Measurements from ENCODE around the gene FFAR1.
A peak's percentile ranks its signal among the peaks of the same experiment; 100 is the strongest.
"Not testable (repeated sequence)": the region's sequence is repeated elsewhere in the genome, so short reads cannot be mapped to it uniquely, and the experiment has no call there.

Gene FFAR1

DNA sequence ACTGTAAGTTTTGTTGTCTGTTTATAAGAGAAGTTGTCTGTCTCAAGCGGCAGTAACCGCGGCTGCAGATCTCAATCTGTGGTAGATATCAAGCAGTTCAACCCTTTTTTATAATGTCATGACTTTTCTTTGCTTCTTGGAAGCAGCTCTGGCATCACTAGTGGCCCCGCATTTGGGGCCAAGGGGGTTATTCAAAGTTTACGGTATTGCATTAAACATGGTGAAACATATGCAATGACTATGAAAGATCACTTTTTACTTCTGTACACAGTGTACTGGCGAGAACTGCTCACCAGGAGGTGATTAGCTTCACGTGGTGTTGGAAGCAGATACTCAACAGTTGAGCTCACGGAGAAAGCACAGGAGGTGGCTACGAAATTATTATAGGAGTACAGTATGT lies 5.9 kb downstream of the FFAR1 start:
- H3K9ac ChIP-seq (ENCODE audit: low read length) = peak overlapping the region; percentile 50
- H3K4me3 ChIP-seq (ENCODE audit: low read length) = no peak overlapping the region
- H3K27me3 ChIP-seq (replicated peaks; ENCODE audit: control insufficient read depth, insufficient read depth, low read length) = peaks cover 15% of the 10 kb centered on the region
- H3K4me1 ChIP-seq (ENCODE audit: control insufficient read depth, insufficient read depth, low read length) = peaks cover 42% of the 10 kb centered on the region
- no peaks in the 10 kb centered on the region for H3K9me3 ChIP-seq (ENCODE audit: control insufficient read depth, low read length)
- H3K36me3 ChIP-seq (ENCODE audit: control insufficient read depth, insufficient read depth, low read length, severe bottlenecking) = no peaks in the 10 kb centered on the region
- DNase-seq (ENCODE audit: low read depth) = no peak

DNA sequence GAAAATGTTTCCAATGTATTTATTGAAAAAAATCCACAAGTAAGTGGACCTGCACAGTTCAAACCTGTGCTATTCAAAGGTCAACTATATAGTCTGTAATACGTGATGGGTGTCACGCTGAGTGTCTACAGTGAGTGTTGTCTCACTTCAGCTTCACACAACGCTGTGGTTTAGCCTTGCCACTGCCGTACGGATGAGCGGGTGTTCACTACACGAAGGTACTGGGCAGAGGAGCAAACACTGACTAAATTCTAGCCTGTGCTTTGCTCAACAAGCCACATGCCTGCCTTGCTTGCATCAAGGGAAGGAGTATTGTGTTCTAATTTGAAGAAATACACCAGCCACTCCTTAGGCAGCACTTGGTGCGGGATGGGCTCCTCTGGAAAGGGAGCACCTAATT lies 7.2 kb downstream of the FFAR1 start:
- no peak for DNase-seq (ENCODE audit: low read depth)
- no peak overlapping the region for H3K4me3 ChIP-seq (ENCODE audit: low read length)

DNA sequence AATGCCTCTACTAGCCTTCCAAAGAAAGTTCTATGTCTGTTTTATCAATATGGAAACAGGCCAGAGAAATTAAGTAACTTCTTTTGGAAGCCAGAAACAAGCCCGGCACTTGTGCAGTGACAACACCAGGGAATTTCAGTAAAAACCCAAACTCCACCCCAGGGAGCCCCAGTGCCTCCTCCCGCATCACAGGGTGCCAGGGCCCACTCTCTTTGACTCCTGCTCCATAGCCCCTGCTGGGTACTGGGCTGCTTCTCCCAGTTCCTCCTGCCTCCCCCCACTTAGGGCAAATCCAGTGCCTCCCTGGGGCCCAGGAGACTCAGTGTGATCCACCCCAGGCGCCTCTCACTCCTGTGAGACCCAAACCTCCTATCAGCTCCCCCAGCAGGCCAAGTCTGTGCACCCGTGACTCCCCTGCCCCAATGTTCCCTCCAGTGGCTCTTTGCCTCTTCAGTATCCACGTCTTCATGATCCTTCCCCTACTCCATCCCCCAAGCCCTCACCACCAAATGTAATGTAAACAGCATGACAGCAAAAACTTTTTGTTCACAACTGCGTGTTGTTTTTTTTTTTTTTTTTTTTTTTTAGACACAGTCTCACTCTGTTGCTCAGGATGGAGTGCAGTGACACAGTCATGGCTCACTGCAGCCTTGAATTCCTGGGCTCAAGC lies 8.2 kb downstream of the FFAR1 start:
- Histone ChIP-seq H3K4me1 (ENCODE audit: control insufficient read depth, insufficient read depth, low read length) (peaks cover 42% of the 10 kb centered on the region), H3K9me3 (ENCODE audit: control insufficient read depth, low read length) (no peaks in the 10 kb centered on the region), H3K36me3 (ENCODE audit: control insufficient read depth, insufficient read depth, low read length, severe bottlenecking) (no peaks in the 10 kb centered on the region), H3K9ac (ENCODE audit: low read length) (peak overlapping the region; percentile 44), H3K4me3 (ENCODE audit: low read length) (no peak overlapping the region), H3K27me3 (replicated peaks; ENCODE audit: control insufficient read depth, insufficient read depth, low read length) (peaks cover 3% of the 10 kb centered on the region)
- DNase-seq (ENCODE audit: low read depth) = no peak

More for the DNA sequence above, 7.2 kb downstream of the FFAR1 start:
- Histone ChIP-seq H3K9ac (ENCODE audit: low read length) (no peak overlapping the region), H3K27me3 (replicated peaks; ENCODE audit: control insufficient read depth, insufficient read depth, low read length) (peaks cover 2% of the 10 kb centered on the region), H3K36me3 (ENCODE audit: control insufficient read depth, insufficient read depth, low read length, severe bottlenecking) (no peaks in the 10 kb centered on the region), H3K9me3 (ENCODE audit: control insufficient read depth, low read length) (no peaks in the 10 kb centered on the region), H3K4me1 (ENCODE audit: control insufficient read depth, insufficient read depth, low read length) (peaks cover 42% of the 10 kb centered on the region)

DNA sequence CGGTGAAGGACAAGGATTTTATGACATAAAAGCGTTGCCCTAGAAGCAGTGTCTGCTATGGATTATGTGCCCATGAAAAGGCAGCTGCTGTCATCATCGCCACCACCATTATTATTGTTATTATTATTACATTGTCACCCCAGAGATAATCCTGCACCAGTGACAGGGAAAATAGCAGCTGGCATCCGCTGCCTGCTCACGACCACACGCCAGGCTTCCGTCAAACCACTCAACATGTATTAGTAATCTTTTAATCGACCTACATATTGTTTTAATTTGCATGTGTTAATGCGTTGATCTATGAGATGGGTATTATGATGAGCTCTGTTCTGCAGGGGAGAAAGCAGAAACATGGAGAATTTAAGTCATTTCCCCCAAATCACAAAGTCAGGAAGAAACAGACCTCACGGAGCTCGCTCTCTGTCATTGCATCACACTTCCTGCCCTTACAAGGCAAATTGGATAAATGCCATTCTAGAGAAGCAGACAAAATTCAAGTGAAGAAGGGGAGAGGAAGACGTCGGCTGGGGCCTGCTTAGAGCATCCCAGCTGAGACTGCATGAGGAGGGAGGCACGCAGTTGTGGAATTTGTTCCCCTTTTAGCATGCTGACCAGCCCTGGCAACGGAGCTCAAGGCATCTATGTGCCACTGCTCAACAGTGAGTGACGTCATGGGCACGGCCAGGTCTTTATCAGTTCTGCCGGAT lies 10.3 kb downstream of the FFAR1 start, which contains the start of gene FFAR3:
Gene FFAR3, plus strand, starts transcription at position 594 of the 707 bp plus-strand sequence. CDS start 431 bp downstream, outside the sequence.
- Histone ChIP-seq H3K4me3 (ENCODE audit: low read length) (no peak within 1 kb of the TSS), H3K36me3 (ENCODE audit: control insufficient read depth, insufficient read depth, low read length, severe bottlenecking) (no peaks in the 10 kb centered on the region), H3K9ac (ENCODE audit: low read length) (no peak within 1 kb of the TSS), H3K9me3 (ENCODE audit: control insufficient read depth, low read length) (no peaks in the 10 kb centered on the region), H3K4me1 (ENCODE audit: control insufficient read depth, insufficient read depth, low read length) (peaks cover 41% of the 10 kb centered on the region), H3K27me3 (replicated peaks; ENCODE audit: control insufficient read depth, insufficient read depth, low read length) (peaks cover 21% of the 10 kb centered on the region)
- DNase-seq (ENCODE audit: low read depth) = peak; percentile 12

DNA sequence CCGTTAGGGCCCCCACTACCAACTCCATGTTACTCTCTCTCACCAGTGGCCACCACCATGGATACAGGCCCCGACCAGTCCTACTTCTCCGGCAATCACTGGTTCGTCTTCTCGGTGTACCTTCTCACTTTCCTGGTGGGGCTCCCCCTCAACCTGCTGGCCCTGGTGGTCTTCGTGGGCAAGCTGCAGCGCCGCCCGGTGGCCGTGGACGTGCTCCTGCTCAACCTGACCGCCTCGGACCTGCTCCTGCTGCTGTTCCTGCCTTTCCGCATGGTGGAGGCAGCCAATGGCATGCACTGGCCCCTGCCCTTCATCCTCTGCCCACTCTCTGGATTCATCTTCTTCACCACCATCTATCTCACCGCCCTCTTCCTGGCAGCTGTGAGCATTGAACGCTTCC lies 11.1 kb downstream of the FFAR1 start:
- peaks cover 29% of the 10 kb centered on the region for H3K27me3 ChIP-seq (replicated peaks; ENCODE audit: control insufficient read depth, insufficient read depth, low read length)
- peaks cover 35% of the 10 kb centered on the region for H3K4me1 ChIP-seq (ENCODE audit: control insufficient read depth, insufficient read depth, low read length)
- DNase-seq (ENCODE audit: low read depth); H3K9me3 ChIP-seq (ENCODE audit: control insufficient read depth, low read length); H3K9ac ChIP-seq (ENCODE audit: low read length); H3K4me3 ChIP-seq (ENCODE audit: low read length); H3K36me3 ChIP-seq (ENCODE audit: control insufficient read depth, insufficient read depth, low read length, severe bottlenecking): not testable (repeated sequence)

DNA sequence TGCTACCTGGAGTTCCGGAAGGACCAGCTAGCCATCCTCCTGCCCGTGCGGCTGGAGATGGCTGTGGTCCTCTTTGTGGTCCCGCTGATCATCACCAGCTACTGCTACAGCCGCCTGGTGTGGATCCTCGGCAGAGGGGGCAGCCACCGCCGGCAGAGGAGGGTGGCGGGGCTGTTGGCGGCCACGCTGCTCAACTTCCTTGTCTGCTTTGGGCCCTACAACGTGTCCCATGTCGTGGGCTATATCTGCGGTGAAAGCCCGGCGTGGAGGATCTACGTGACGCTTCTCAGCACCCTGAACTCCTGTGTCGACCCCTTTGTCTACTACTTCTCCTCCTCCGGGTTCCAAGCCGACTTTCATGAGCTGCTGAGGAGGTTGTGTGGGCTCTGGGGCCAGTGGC lies 11.7 kb downstream of the FFAR1 start:
- H3K27me3 ChIP-seq (replicated peaks; ENCODE audit: control insufficient read depth, insufficient read depth, low read length) = peaks cover 34% of the 10 kb centered on the region
- H3K9ac ChIP-seq (ENCODE audit: low read length); H3K36me3 ChIP-seq (ENCODE audit: control insufficient read depth, insufficient read depth, low read length, severe bottlenecking); H3K9me3 ChIP-seq (ENCODE audit: control insufficient read depth, low read length); H3K4me3 ChIP-seq (ENCODE audit: low read length); DNase-seq (ENCODE audit: low read depth): not testable (repeated sequence)
- peaks cover 29% of the 10 kb centered on the region for H3K4me1 ChIP-seq (ENCODE audit: control insufficient read depth, insufficient read depth, low read length)

DNA sequence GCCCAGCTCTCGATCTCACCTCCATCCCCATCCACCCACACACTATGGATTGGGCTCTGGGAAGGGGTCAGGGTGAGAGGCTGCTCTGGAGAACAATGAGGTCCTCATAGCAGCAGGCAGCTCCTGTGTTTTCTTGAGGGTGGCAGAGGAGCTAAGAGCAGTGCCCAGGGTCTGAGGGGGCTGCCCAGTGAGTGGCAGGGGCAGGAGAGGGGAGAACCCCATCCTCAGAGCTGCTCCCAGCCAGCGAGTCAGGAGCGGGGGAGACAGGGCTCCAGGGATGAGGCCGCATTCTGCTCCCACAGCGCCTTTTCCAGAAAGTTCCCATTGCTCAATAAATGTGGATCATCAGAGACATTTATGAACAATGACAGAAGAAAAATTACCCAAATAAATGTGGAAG lies 12.4 kb downstream of the FFAR1 start:
- Histone ChIP-seq H3K4me1 (ENCODE audit: control insufficient read depth, insufficient read depth, low read length) (peaks cover 22% of the 10 kb centered on the region), H3K27me3 (replicated peaks; ENCODE audit: control insufficient read depth, insufficient read depth, low read length) (peaks cover 34% of the 10 kb centered on the region)
- H3K4me3 ChIP-seq (ENCODE audit: low read length); DNase-seq (ENCODE audit: low read depth); H3K9ac ChIP-seq (ENCODE audit: low read length); H3K36me3 ChIP-seq (ENCODE audit: control insufficient read depth, insufficient read depth, low read length, severe bottlenecking); H3K9me3 ChIP-seq (ENCODE audit: control insufficient read depth, low read length): not testable (repeated sequence)

DNA sequence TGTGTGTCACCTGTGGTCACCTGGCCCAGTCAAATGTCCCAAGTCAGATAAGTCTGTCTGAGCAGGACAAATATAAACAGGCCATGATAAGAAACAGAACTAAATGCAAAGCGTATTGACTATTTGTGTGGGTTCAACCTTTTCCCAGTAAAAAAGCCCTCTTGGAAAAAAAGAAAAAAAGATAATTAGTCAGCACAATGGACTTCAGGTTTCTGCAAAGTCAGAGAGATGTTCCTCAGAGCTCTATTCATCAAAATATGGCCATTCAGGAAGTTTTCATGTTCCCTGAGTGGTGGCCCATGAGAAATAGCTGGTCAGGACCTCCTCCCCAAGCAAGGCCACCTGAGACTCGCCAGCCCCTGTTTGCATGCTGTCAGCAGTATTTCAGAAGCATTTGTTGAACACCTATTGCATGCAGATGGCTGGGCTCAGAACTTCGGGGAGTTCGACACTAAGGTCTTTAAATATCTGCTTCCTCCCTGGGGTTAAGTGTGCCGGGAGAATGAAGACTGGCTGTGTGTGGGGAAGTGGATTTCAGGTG lies 13.2 kb downstream of the FFAR1 start:
- no peak for DNase-seq (ENCODE audit: low read depth)

DNA sequence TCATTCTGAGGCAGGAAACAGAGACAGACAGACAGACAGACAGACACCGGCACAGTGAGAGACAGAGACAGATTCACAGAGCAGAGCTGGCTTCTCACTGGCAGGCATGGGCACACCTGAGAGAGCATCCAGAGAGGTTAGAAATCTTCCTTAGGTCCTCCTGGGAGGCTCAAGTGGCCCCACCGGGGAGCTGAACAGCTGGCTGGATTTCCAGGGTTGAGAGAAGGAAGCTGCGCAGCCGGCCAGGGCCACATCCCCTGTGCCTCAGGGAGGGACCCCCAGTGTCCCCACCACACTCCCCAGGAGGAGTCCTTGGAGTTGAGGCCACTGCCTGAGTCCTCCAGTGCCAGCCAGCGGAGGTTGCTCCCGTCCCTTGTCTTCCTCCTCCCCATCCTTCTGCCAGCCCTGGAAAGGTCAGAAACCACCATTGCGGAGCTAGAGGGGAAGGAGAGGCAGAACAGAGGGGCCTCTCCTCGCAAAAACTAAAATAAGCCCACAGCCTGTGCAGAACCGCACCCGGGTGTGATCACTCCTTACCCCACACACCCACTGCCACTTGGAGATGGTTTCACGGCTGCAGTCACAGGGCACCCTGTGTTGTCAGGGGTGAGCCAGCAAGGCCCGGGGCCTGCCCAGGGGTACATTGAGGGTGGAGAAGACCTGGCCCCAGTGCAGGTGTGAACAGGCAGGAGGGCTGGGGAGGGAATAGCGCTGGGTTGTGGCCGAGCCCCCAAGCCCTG lies 14.7 kb downstream of the FFAR1 start:
- no peak for DNase-seq (ENCODE audit: low read depth)
- Histone ChIP-seq H3K27me3 (replicated peaks; ENCODE audit: control insufficient read depth, insufficient read depth, low read length) (peaks cover 46% of the 10 kb centered on the region), H3K4me1 (ENCODE audit: control insufficient read depth, insufficient read depth, low read length) (peaks cover 5% of the 10 kb centered on the region)

More for the DNA sequence above, 13.2 kb downstream of the FFAR1 start:
- Histone ChIP-seq H3K4me1 (ENCODE audit: control insufficient read depth, insufficient read depth, low read length) (peaks cover 13% of the 10 kb centered on the region), H3K9ac (ENCODE audit: low read length) (no peak overlapping the region), H3K27me3 (replicated peaks; ENCODE audit: control insufficient read depth, insufficient read depth, low read length) (peaks cover 39% of the 10 kb centered on the region), H3K9me3 (ENCODE audit: control insufficient read depth, low read length) (no peaks in the 10 kb centered on the region), H3K36me3 (ENCODE audit: control insufficient read depth, insufficient read depth, low read length, severe bottlenecking) (no peaks in the 10 kb centered on the region), H3K4me3 (ENCODE audit: low read length) (no peak overlapping the region)

DNA sequence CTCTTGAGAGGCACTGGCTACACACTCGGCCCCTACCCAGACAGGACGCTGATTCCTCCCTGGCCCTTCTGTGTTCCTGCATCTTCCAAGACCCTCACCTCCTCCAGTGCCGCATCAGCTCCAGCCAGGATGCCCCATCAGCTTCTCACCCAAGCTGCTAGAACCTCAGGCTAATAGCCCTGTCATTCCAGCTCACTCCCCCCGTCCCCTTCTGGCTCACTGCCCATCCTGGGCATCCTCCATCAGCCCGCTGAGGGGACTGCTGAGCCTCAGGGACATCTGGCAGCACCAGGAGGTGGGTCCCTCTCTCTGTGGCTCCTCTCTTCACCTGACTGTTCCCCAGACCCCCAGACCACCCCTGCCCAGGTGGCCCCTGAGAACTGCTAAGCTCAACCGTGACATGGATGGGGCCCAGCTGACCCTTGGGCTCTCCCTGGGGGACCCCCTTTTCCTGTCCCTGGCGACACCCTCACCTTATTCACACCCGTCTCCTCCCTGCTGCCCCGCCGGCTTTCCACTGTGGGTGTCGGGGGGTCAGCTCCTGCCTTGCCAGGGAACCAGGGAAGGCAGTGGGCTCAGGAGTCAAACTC lies 15.4 kb downstream of the FFAR1 start:
- H3K9me3 ChIP-seq (ENCODE audit: control insufficient read depth, low read length) = no peaks in the 10 kb centered on the region
- H3K27me3 ChIP-seq (replicated peaks; ENCODE audit: control insufficient read depth, insufficient read depth, low read length) = peaks cover 46% of the 10 kb centered on the region
- H3K36me3 ChIP-seq (ENCODE audit: control insufficient read depth, insufficient read depth, low read length, severe bottlenecking) = no peaks in the 10 kb centered on the region
- no peaks in the 10 kb centered on the region for H3K4me1 ChIP-seq (ENCODE audit: control insufficient read depth, insufficient read depth, low read length)
- H3K9ac ChIP-seq (ENCODE audit: low read length) = no peak overlapping the region
- H3K4me3 ChIP-seq (ENCODE audit: low read length) = no peak overlapping the region
- DNase-seq (ENCODE audit: low read depth) = no peak

More for the DNA sequence above, 14.7 kb downstream of the FFAR1 start:
- Histone ChIP-seq H3K36me3 (ENCODE audit: control insufficient read depth, insufficient read depth, low read length, severe bottlenecking) (no peaks in the 10 kb centered on the region), H3K9ac (ENCODE audit: low read length) (no peak overlapping the region), H3K9me3 (ENCODE audit: control insufficient read depth, low read length) (no peaks in the 10 kb centered on the region), H3K4me3 (ENCODE audit: low read length) (no peak overlapping the region)

Measured in adipocyte (in vitro differentiated cells).